GM12875 (cell line): ENCODE measurements around the gene CNGB1.

Source experiments
- H3K4me3 ChIP-seq: one replicate; pipeline ENCODE4 v1.5.1; 2011; ENCODE audit warnings: low read depth, low read length, control low read depth
- TF ChIP-seq, protein P1 (sequence below): IDR thresholded peaks from 2 replicates; pipeline ENCODE4 v1.5.1; 2011; ENCODE audit warnings: low read depth, mild to moderate bottlenecking, control low read depth, inconsistent platforms, low read length, moderate library complexity, borderline replicate concordance; ENCODE audit not compliant: insufficient read depth

The CNGB1 gene

GRCh38 chr16:57915267-57915666 is 55.7 kb downstream of the CNGB1 start:
- TF ChIP-seq, protein P1, sequence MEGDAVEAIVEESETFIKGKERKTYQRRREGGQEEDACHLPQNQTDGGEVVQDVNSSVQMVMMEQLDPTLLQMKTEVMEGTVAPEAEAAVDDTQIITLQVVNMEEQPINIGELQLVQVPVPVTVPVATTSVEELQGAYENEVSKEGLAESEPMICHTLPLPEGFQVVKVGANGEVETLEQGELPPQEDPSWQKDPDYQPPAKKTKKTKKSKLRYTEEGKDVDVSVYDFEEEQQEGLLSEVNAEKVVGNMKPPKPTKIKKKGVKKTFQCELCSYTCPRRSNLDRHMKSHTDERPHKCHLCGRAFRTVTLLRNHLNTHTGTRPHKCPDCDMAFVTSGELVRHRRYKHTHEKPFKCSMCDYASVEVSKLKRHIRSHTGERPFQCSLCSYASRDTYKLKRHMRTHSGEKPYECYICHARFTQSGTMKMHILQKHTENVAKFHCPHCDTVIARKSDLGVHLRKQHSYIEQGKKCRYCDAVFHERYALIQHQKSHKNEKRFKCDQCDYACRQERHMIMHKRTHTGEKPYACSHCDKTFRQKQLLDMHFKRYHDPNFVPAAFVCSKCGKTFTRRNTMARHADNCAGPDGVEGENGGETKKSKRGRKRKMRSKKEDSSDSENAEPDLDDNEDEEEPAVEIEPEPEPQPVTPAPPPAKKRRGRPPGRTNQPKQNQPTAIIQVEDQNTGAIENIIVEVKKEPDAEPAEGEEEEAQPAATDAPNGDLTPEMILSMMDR = no peak
- no peak overlapping the region for H3K4me3 ChIP-seq

- H3K4me3 ChIP-seq = no peak overlapping the region
Measured at GRCh38 chr16:57914244-57915173, 56.4 kb downstream of the CNGB1 start.

GRCh38 chr16:57912529-57913260 is 58.2 kb downstream of the CNGB1 start:
- no peak overlapping the region for H3K4me3 ChIP-seq
- TF ChIP-seq, protein P1 = no peak

More at GRCh38 chr16:57914244-57915173, 56.4 kb downstream of the CNGB1 start:
- TF ChIP-seq, protein P1 = no peak

DNA sequence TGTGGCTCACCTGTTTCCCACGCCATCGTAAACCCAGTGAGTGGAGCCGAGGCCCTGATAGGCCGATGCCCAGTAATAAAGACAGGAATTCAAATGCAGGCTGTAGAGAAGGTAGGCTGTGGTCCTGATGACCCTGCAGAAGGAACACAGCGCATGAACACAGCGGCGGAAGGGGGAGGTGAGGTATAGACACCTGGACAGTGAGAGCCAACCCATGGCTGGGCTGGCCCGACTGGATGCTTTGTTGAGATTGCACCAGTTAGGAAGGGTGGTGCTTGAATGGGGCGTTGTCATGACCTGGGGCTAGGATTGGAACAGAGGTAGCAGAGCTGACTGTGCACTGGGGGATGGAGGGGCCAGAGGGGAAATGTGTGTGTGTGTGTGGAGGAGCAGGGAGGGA is 59.2 kb downstream of the CNGB1 start:
- no peak overlapping the region for H3K4me3 ChIP-seq
- TF ChIP-seq, protein P1 = no peak

- TF ChIP-seq, protein P1 = no peak
- H3K4me3 ChIP-seq = no peak overlapping the region
Measured at GRCh38 chr16:57910696-57911095, 60.2 kb downstream of the CNGB1 start.

GRCh38 chr16:57908409-57908987 is 62.4 kb downstream of the CNGB1 start:
- H3K4me3 ChIP-seq = no peak overlapping the region
- TF ChIP-seq, protein P1 = no peak
